K562 (cell line): ENCODE data around the gene LRRTM1. TPM values are rescaled to one million over a fixed set of nuclear protein-coding genes. Genes with fewer than 3 reads are reported as not detected.

Source experiments
- DEAF1 ChIP-seq: fragments of 450-650 bp; formaldehyde crosslinking; IDR thresholded peaks from 2 replicates; pipeline ENCODE4 v1.4.0; 2020; ENCODE audit warnings: mild to moderate bottlenecking, moderate library complexity
- GTF2F1 ChIP-seq: IDR thresholded peaks from 2 replicates; pipeline ENCODE4 v1.6.1; 2011; ENCODE audit warnings: low read depth, low read length, improper control_type of control experiment
- LCOR ChIP-seq: sonication (generic); formaldehyde crosslinking; IDR thresholded peaks from 2 replicates; pipeline ENCODE4 v1.8.0; 2022; ENCODE audit warnings: mild to moderate bottlenecking, missing genetic modification reagents
- MITF ChIP-seq: IDR thresholded peaks from 2 replicates; pipeline ENCODE4 v1.6.1; 2014; ENCODE audit warnings: antibody characterized with exemption
- NFRKB ChIP-seq: fragments of 450-650 bp; IDR thresholded peaks from 2 replicates; pipeline ENCODE4 v1.6.1; 2016; ENCODE audit warnings: low read depth
- OTX1 ChIP-seq: fragments of 450-650 bp; formaldehyde crosslinking; IDR thresholded peaks from 2 replicates; pipeline ENCODE4 v1.4.0; 2022; ENCODE audit warnings: mild to moderate bottlenecking
- PATZ1 ChIP-seq: fragments of 250-450 bp; sonication (Bioruptor Pico); IDR thresholded peaks from 2 replicates; pipeline ENCODE4 v1.5.0; 2020; ENCODE audit warnings: mild to moderate bottlenecking, borderline replicate concordance
- PHB ChIP-seq: fragments of 250-450 bp; sonication (Bioruptor Pico); IDR thresholded peaks from 2 replicates; pipeline ENCODE4 v1.5.0; 2021
- PHF8 ChIP-seq: fragments of 200-600 bp; sonication (generic); IDR thresholded peaks from 2 replicates; pipeline ENCODE4 v1.6.1; 2012; ENCODE audit warnings: mixed run types, mild to moderate bottlenecking, inconsistent platforms, low read length, moderate library complexity, borderline replicate concordance
- POLR2B ChIP-seq: fragments of 450-650 bp; IDR thresholded peaks from 2 replicates; pipeline ENCODE4 v1.6.1; 2018; ENCODE audit warnings: low read depth; ENCODE audit not compliant: partially characterized antibody
- SMAD4 ChIP-seq: fragments of 250-450 bp; sonication (Bioruptor Pico); conservative IDR thresholded peaks from 2 replicates; pipeline ENCODE4 v1.8.0; 2021; ENCODE audit warnings: inconsistent platforms, mild to moderate bottlenecking, moderate library complexity
- SRSF1 ChIP-seq: fragments of 200-400 bp; formaldehyde crosslinking; IDR thresholded peaks from 2 replicates; pipeline ENCODE4 v1.6.1; 2017; ENCODE audit warnings: mild to moderate bottlenecking, low read depth, low read length, moderate library complexity
- USF2 ChIP-seq: sonication (generic); formaldehyde crosslinking; IDR thresholded peaks from 2 replicates; pipeline ENCODE4 v1.5.0; 2020; ENCODE audit warnings: missing genetic modification reagents
- VEZF1 ChIP-seq: fragments of 200-800 bp; sonication (Bioruptor generic); IDR thresholded peaks from 2 replicates; pipeline ENCODE4 v1.6.1; 2017; ENCODE audit warnings: missing genetic modification characterization, missing compliant biosample characterization
- ZBTB34 ChIP-seq: fragments of 250-450 bp; sonication (Bioruptor Pico); IDR thresholded peaks from 2 replicates; pipeline ENCODE4 v1.8.0; 2021; ENCODE audit warnings: mild to moderate bottlenecking, moderate library complexity
- ZBTB9 ChIP-seq: fragments of 450-650 bp; formaldehyde crosslinking; IDR thresholded peaks from 2 replicates; pipeline ENCODE4 v1.4.0; 2020; ENCODE audit warnings: mild to moderate bottlenecking, moderate library complexity
- ZKSCAN8 ChIP-seq: fragments of 200-800 bp; sonication (Bioruptor generic); IDR thresholded peaks from 2 replicates; pipeline ENCODE4 v1.6.1; 2016; ENCODE audit warnings: missing genetic modification characterization, missing compliant biosample characterization
- ZNF133 ChIP-seq: fragments of 250-450 bp; sonication (Bioruptor Pico); IDR thresholded peaks from 2 replicates; pipeline ENCODE4 v1.4.0; 2020; ENCODE audit warnings: mild to moderate bottlenecking
- polyA plus RNA-seq, 8 experiments: library from polyadenylated mRNA; depleted of rRNA in 4 of 8; stranded (reverse) in 5 of 8; unstranded in 3 of 8; fragments of >200 nt; fragmentation: Nextera tagmentation in 2 of 8; fragmentation: Illumina TruSeq in 1 of 8; extraction: Ambion mirVana in 2 of 8; extraction: Trizol in 1 of 8; gene quantifications; 2 replicates each; pipeline versions ENCODE4 v1.2.1 to v1.2.3, GENCODE V29; 2011 to 2014; ENCODE audit warnings: inconsistent platforms in 1 of 8, missing spikeins in 1 of 8
- total RNA-seq, 7 experiments: library from RNA; depleted of rRNA in 6 of 7; stranded (reverse); fragments of >200 nt in 6 of 7; fragmentation: Illumina TruSeq in 2 of 7; extraction: Trizol in 2 of 7; gene quantifications; 2 replicates each; pipeline versions ENCODE4 v1.2.1 to v1.2.3, GENCODE V29; 2011 to 2021; ENCODE audit warnings: low replicate concordance in 1 of 7

The LRRTM1 gene
- total and polyA plus RNA-seq, 9 of the 15 experiments (the other 6 are each of a cell fraction or from before 2014, with no cell fraction given) = 0.07 to 0.33 (median 0.11) TPM; not detected in 6

- TF ChIP-seq DEAF1 (CRISPR knock-in tag) = no peak
- peak; percentile 90 for TF ChIP-seq MITF
- TF ChIP-seq ZBTB34 = no peak
- no peak for TF ChIP-seq SMAD4 (CRISPR knock-in tag)
- TF ChIP-seq PATZ1 (CRISPR knock-in tag) = no peak
- TF ChIP-seq GTF2F1 = no peak
- TF ChIP-seq PHF8 = no peak
- no peak for TF ChIP-seq ZBTB9 (CRISPR knock-in tag)
- TF ChIP-seq OTX1 (CRISPR knock-in tag) = no peak
- TF ChIP-seq ZNF133 (CRISPR knock-in tag) = no peak
- TF ChIP-seq POLR2B = no peak
- TF ChIP-seq LCOR (CRISPR knock-in tag) = no peak
- TF ChIP-seq NFRKB = peak; percentile 50; the same call in 1 of the 2 replicates
- TF ChIP-seq ZKSCAN8 (CRISPR knock-in tag) = no peak
- TF ChIP-seq VEZF1 (CRISPR knock-in tag) = no peak
- TF ChIP-seq SRSF1 = no peak
- TF ChIP-seq USF2 = no peak
- no peak for TF ChIP-seq PHB
Observed at GRCh38 chr2:80312282-80312839, 7.8 kb upstream of the LRRTM1 start (continued).
